Uterus (tissue), 4 donors: Measurements from ENCODE around the gene PLAA. TPM values are rescaled to one million over a fixed set of nuclear protein-coding genes. Genes with fewer than 3 reads are reported as not detected.

Source experiments
- DNase-seq, 2 donors: peaks; one replicate each; pipeline ENCODE4 v3.0.0-alpha.2; 2019 to 2020
- H3K27ac ChIP-seq, 2 donors: fragments of 200-600 bp; sonication (generic); 1 replicate in 1 of 2; 2 replicates in 1 of 2; pipeline ENCODE4 v1.5.1; 2016 to 2018
- H3K27me3 ChIP-seq, 2 donors: fragments of 200-600 bp; sonication (generic); one replicate each; pipeline ENCODE4 v1.5.1; 2018 to 2019; ENCODE audit warnings: control low read depth in 1 of 2
- H3K36me3 ChIP-seq, 2 donors: fragments of 200-600 bp; sonication (generic); one replicate each; pipeline ENCODE4 v1.5.1; 2019; ENCODE audit warnings: control low read depth in 1 of 2
- H3K4me1 ChIP-seq, 2 donors: fragments of 200-600 bp; sonication (generic); one replicate each; pipeline ENCODE4 v1.5.1; 2018 to 2019; ENCODE audit warnings: control low read depth in 1 of 2
- H3K4me3 ChIP-seq, 2 donors: fragments of 200-600 bp; sonication (generic); 1 replicate in 1 of 2; 2 replicates in 1 of 2; pipeline ENCODE4 v1.5.1; 2018 to 2019; ENCODE audit warnings: mild to moderate bottlenecking in 1 of 2
- H3K9me3 ChIP-seq, 2 donors: fragments of 200-600 bp; sonication (generic); one replicate each; pipeline ENCODE4 v1.5.1; 2019; ENCODE audit warnings: control low read depth in 1 of 2
- CTCF ChIP-seq, 4 experiments: fragments of 200-600 bp in 2 of 4; fragments of 450-650 bp in 2 of 4; sonication (generic) in 2 of 4; IDR thresholded peaks; one replicate each; pipeline ENCODE4 v1.5.1; 2016 to 2019; ENCODE audit warnings: antibody characterized with exemption in 4 of 4, mild to moderate bottlenecking in 2 of 4, moderate library complexity in 1 of 4
- POLR2A ChIP-seq, 2 donors: fragments of 450-650 bp; IDR thresholded peaks; one replicate each; pipeline ENCODE4 v1.6.1; 2016; ENCODE audit warnings: antibody characterized with exemption in 2 of 2, mild to moderate bottlenecking in 1 of 2, moderate library complexity in 1 of 2
- intact Hi-C: fragments of 100-400 bp; cut with DNase I; formaldehyde crosslinking; loops from one replicate; pipeline ENCODE4 v1.15.1; 2023; ENCODE audit warnings: low total_unique reads
- small RNA-seq: library from RNA; depleted of rRNA; stranded (forward); fragments of <200 nt; gene quantifications from one replicate; pipeline ENCODE3, GENCODE V24; 2016
- total RNA-seq, 4 donors: library from RNA; depleted of rRNA in 3 of 4; stranded (reverse); fragments of >200 nt in 3 of 4; gene quantifications; one replicate each; pipeline versions ENCODE4 v1.1.0 to v1.2.4, GENCODE V29; 2014 to 2023
- donor health status: DM: yes; HTN: yes; CAD: no.

The PLAA gene
- total RNA-seq, 4 donors from 2014 or later, result 11.3 to 34.8 (median 23.4) TPM

GRCh38 chr9:26856413-26857032 lies 90.5 kb downstream of the PLAA start:
- peak; percentile 31 to 52 (median 39) for TF ChIP-seq CTCF (IDR thresholded peaks at IDR 0.05)
- no peak for TF ChIP-seq POLR2A (IDR thresholded peaks at IDR 0.05)
- Histone ChIP-seq H3K9me3 (no peaks in the 10 kb centered on the region), H3K4me1 (no peaks in the 10 kb centered on the region), H3K27me3 (no peaks in the 10 kb centered on the region), H3K36me3 (no peaks in the 10 kb centered on the region), H3K27ac (no peak overlapping the region), H3K4me3 (no peak overlapping the region)
- peak in 1 of 2 donors; percentile 21 for DNase-seq
- intact Hi-C loops, result no loop called here

Small RNA genes within 50 kb of the gene (small RNA-seq; reads per million reads assigned to genes)
- not detected for gene RN7SL100P

Other genes with a start within 250 kb of the PLAA start
- gene CAAP1, start 54.4 kb downstream of the PLAA start, total RNA-seq, result 10 to 100 TPM in 3 of 4 donors, 1 to 10 TPM in 1; 1.3 to 34.0 (median 12.3) TPM
- gene IFT74, start 9.2 kb upstream of the PLAA start, total RNA-seq, result 10 to 100 TPM; 19.1 to 31.5 (median 25.4) TPM
- gene LRRC19, start 58.4 kb upstream of the PLAA start, total RNA-seq, result not detected
- gene TEK, start 162.0 kb upstream of the PLAA start, total RNA-seq, result 10 to 100 TPM; 13.5 to 61.3 (median 34.2) TPM